ENCODE data around the gene CEACAM7.

Gene CEACAM7

GRCh38 chr19:41641879-41642485 is 46.1 kb downstream of the CEACAM7 start:
- H4K20me1 ChIP-seq (ENCODE audit: insufficient read depth, low read length), result no peaks in the 10 kb centered on the region
- no peaks in the 10 kb centered on the region for H3K27me3 ChIP-seq (ENCODE audit: insufficient read depth, low read length, poor library complexity)
- peak; percentile 63 for DNase-seq
- H3K79me2 ChIP-seq (ENCODE audit: insufficient read depth, low read length), result no peaks in the 10 kb centered on the region
- H3K4me2 ChIP-seq (ENCODE audit: insufficient read depth, low read length), result no peak overlapping the region
- H3K36me3 ChIP-seq (ENCODE audit: insufficient read depth, low read length), result no peaks in the 10 kb centered on the region
- H3K9me3 ChIP-seq (ENCODE audit: insufficient read depth, low read length, severe bottlenecking), result no peaks in the 10 kb centered on the region
- peak; percentile 83 for ATAC-seq (ENCODE audit: insufficient read depth, low read depth)
- H2AFZ ChIP-seq (ENCODE audit: low read depth, low read length), result no peak overlapping the region
- H3K9ac ChIP-seq (ENCODE audit: low read depth, low read length), result no peak overlapping the region
- no peak for TF ChIP-seq EZH2 (IDR thresholded peaks at IDR 0.05; ENCODE audit: borderline replicate concordance, low read depth, low read length, severe bottlenecking)
- TF ChIP-seq, protein P1, sequence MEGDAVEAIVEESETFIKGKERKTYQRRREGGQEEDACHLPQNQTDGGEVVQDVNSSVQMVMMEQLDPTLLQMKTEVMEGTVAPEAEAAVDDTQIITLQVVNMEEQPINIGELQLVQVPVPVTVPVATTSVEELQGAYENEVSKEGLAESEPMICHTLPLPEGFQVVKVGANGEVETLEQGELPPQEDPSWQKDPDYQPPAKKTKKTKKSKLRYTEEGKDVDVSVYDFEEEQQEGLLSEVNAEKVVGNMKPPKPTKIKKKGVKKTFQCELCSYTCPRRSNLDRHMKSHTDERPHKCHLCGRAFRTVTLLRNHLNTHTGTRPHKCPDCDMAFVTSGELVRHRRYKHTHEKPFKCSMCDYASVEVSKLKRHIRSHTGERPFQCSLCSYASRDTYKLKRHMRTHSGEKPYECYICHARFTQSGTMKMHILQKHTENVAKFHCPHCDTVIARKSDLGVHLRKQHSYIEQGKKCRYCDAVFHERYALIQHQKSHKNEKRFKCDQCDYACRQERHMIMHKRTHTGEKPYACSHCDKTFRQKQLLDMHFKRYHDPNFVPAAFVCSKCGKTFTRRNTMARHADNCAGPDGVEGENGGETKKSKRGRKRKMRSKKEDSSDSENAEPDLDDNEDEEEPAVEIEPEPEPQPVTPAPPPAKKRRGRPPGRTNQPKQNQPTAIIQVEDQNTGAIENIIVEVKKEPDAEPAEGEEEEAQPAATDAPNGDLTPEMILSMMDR (IDR thresholded peaks at IDR 0.05; ENCODE audit: borderline replicate concordance, extremely low read depth, low read length, poor library complexity, severe bottlenecking), result peak; percentile 93
- H3K4me1 ChIP-seq (ENCODE audit: insufficient read depth, low read length), result no peaks in the 10 kb centered on the region
- H3K27ac ChIP-seq (ENCODE audit: low read length), result no peak overlapping the region
- no peak overlapping the region for H3K4me3 ChIP-seq (ENCODE audit: low read depth in 1 of 2, low read length in 2 of 2)

GRCh38 chr19:41638641-41639081 is 49.4 kb downstream of the CEACAM7 start:
- Histone ChIP-seq H3K27me3 (ENCODE audit: insufficient read depth, low read length, poor library complexity) (no peaks in the 10 kb centered on the region), H3K27ac (ENCODE audit: low read length) (no peak overlapping the region), H3K36me3 (ENCODE audit: insufficient read depth, low read length) (no peaks in the 10 kb centered on the region), H3K4me2 (ENCODE audit: insufficient read depth, low read length) (no peak overlapping the region), H3K9me3 (ENCODE audit: insufficient read depth, low read length, severe bottlenecking) (no peaks in the 10 kb centered on the region), H3K9ac (ENCODE audit: low read depth, low read length) (no peak overlapping the region), H2AFZ (ENCODE audit: low read depth, low read length) (no peak overlapping the region), H4K20me1 (ENCODE audit: insufficient read depth, low read length) (no peaks in the 10 kb centered on the region), H3K4me3 (ENCODE audit: low read depth in 1 of 2, low read length in 2 of 2) (no peak overlapping the region), H3K4me1 (ENCODE audit: insufficient read depth, low read length) (no peaks in the 10 kb centered on the region), H3K79me2 (ENCODE audit: insufficient read depth, low read length) (no peaks in the 10 kb centered on the region)
- TF ChIP-seq, protein P1 (IDR thresholded peaks at IDR 0.05; ENCODE audit: borderline replicate concordance, extremely low read depth, low read length, poor library complexity, severe bottlenecking), result no peak
- TF ChIP-seq EZH2 (IDR thresholded peaks at IDR 0.05; ENCODE audit: borderline replicate concordance, low read depth, low read length, severe bottlenecking), result no peak
- ATAC-seq (ENCODE audit: insufficient read depth, low read depth), result no peak
- no peak for DNase-seq

GRCh38 chr19:41637484-41637883 is 50.6 kb downstream of the CEACAM7 start:
- Histone ChIP-seq H3K9me3 (ENCODE audit: insufficient read depth, low read length, severe bottlenecking) (no peaks in the 10 kb centered on the region), H3K79me2 (ENCODE audit: insufficient read depth, low read length) (no peaks in the 10 kb centered on the region), H3K36me3 (ENCODE audit: insufficient read depth, low read length) (no peaks in the 10 kb centered on the region), H3K9ac (ENCODE audit: low read depth, low read length) (no peak overlapping the region), H3K4me3 (ENCODE audit: low read depth in 1 of 2, low read length in 2 of 2) (no peak overlapping the region), H3K27ac (ENCODE audit: low read length) (no peak overlapping the region), H2AFZ (ENCODE audit: low read depth, low read length) (no peak overlapping the region), H3K27me3 (ENCODE audit: insufficient read depth, low read length, poor library complexity) (no peaks in the 10 kb centered on the region), H4K20me1 (ENCODE audit: insufficient read depth, low read length) (no peaks in the 10 kb centered on the region), H3K4me1 (ENCODE audit: insufficient read depth, low read length) (no peaks in the 10 kb centered on the region), H3K4me2 (ENCODE audit: insufficient read depth, low read length) (no peak overlapping the region)
- TF ChIP-seq EZH2 (IDR thresholded peaks at IDR 0.05; ENCODE audit: borderline replicate concordance, low read depth, low read length, severe bottlenecking), result no peak
- TF ChIP-seq, protein P1 (IDR thresholded peaks at IDR 0.05; ENCODE audit: borderline replicate concordance, extremely low read depth, low read length, poor library complexity, severe bottlenecking), result no peak
- ATAC-seq (ENCODE audit: insufficient read depth, low read depth) (no peak), DNase-seq (no peak)

All from DND-41 (cell line).